ENCODE data around the gene RPL13A. TPM values are rescaled to one million over a fixed set of nuclear protein-coding genes. Genes with fewer than 3 reads are reported as not detected.

The RPL13A gene
- total RNA-seq, 1 experiment from 2014 or later, result 3,401 TPM

- no peak for DNase-seq (ENCODE audit: extremely low read depth, low read depth)
Measured at GRCh38 chr19:49538643-49539042, 51.2 kb downstream of the RPL13A start.

- no peak for DNase-seq (ENCODE audit: extremely low read depth, low read depth)
Measured at GRCh38 chr19:49539192-49539952, 52.0 kb downstream of the RPL13A start.

Small RNA genes within 50 kb of the gene (small RNA-seq; reads per million reads assigned to genes)
- gene COX6CP7 (0 to 0.02 reads per million in 2 experiments), gene MIR150 (0 reads per million in 2 experiments), gene SNORD32A (0 reads per million in 2 experiments), gene SNORD33 (0 reads per million in 2 experiments), gene SNORD34 (0 reads per million in 2 experiments), gene SNORD35A (0 reads per million in 2 experiments), gene SNORD35B (0 reads per million in 2 experiments)

Other genes with a start within 250 kb of the RPL13A start
- gene SLC6A16, start 162.4 kb upstream of the RPL13A start, total RNA-seq (2014; rRNA removed; shearing (Covaris generic)), result 0.30 and 0.43 TPM in 2 replicates
- gene CD37, start 152.2 kb upstream of the RPL13A start, total RNA-seq (2014; rRNA removed; shearing (Covaris generic)), result not detected in 2 replicates
- 13.7 and 13.8 TPM in 2 replicates for gene TEAD2, start 125.2 kb upstream of the RPL13A start, total RNA-seq (2014; rRNA removed; shearing (Covaris generic))
- gene DKKL1, start 123.7 kb upstream of the RPL13A start, total RNA-seq (2014; rRNA removed; shearing (Covaris generic)), result not detected in 2 replicates
- gene KASH5, start 99.4 kb upstream of the RPL13A start, total RNA-seq (2014; rRNA removed; shearing (Covaris generic)), result not detected in 2 replicates
- gene PTH2, start 64.2 kb upstream of the RPL13A start, total RNA-seq (2014; rRNA removed; shearing (Covaris generic)), result not detected in 2 replicates
- gene GFY, start 62.2 kb upstream of the RPL13A start, total RNA-seq (2014; rRNA removed; shearing (Covaris generic)), result not detected in 2 replicates
- 0.17 TPM in 1 of 2 replicates, not detected in the other for gene SLC17A7, start 46.1 kb upstream of the RPL13A start, total RNA-seq (2014; rRNA removed; shearing (Covaris generic))
- gene PIH1D1, start 35.8 kb upstream of the RPL13A start, total RNA-seq (2014; rRNA removed; shearing (Covaris generic)), result 48.5 and 69.4 TPM in 2 replicates
- 24.7 and 32.4 TPM in 2 replicates for gene ALDH16A1, start 34.4 kb upstream of the RPL13A start, total RNA-seq (2014; rRNA removed; shearing (Covaris generic))
- 0.12 and 0.35 TPM in 2 replicates for gene FLT3LG, start 13.4 kb upstream of the RPL13A start, total RNA-seq (2014; rRNA removed; shearing (Covaris generic))
- gene RPS11, start 8.8 kb downstream of the RPL13A start, total RNA-seq (2014; rRNA removed; shearing (Covaris generic)), result 2,280 and 2,727 TPM in 2 replicates
- 0.77 TPM in 1 of 2 replicates, not detected in the other for gene FCGRT, start 25.1 kb downstream of the RPL13A start, total RNA-seq (2014; rRNA removed; shearing (Covaris generic))
- 3.1 and 5.6 TPM in 2 replicates for gene RCN3, start 40.4 kb downstream of the RPL13A start, total RNA-seq (2014; rRNA removed; shearing (Covaris generic))
- gene NOSIP, start 92.9 kb downstream of the RPL13A start, total RNA-seq (2014; rRNA removed; shearing (Covaris generic)), result 21.8 and 31.8 TPM in 2 replicates
- gene PRRG2, start 93.7 kb downstream of the RPL13A start, total RNA-seq (2014; rRNA removed; shearing (Covaris generic)), result 0.14 TPM in 1 of 2 replicates, not detected in the other
- gene PRR12, start 103.6 kb downstream of the RPL13A start, total RNA-seq (2014; rRNA removed; shearing (Covaris generic)), result 2.1 and 3.0 TPM in 2 replicates
- gene RRAS, start 152.5 kb downstream of the RPL13A start, total RNA-seq (2014; rRNA removed; shearing (Covaris generic)), result 17.2 and 19.6 TPM in 2 replicates
- gene SCAF1, start 154.6 kb downstream of the RPL13A start, total RNA-seq (2014; rRNA removed; shearing (Covaris generic)), result 8.3 and 12.3 TPM in 2 replicates
- 36.5 and 38.0 TPM in 2 replicates for gene IRF3, start 178.2 kb downstream of the RPL13A start, total RNA-seq (2014; rRNA removed; shearing (Covaris generic))
- 16.4 and 17.5 TPM in 2 replicates for gene BCL2L12, start 178.3 kb downstream of the RPL13A start, total RNA-seq (2014; rRNA removed; shearing (Covaris generic))
- gene PRMT1, start 189.7 kb downstream of the RPL13A start, total RNA-seq (2014; rRNA removed; shearing (Covaris generic)), result 228 and 254 TPM in 2 replicates
- gene ADM5, start 202.0 kb downstream of the RPL13A start, total RNA-seq (2014; rRNA removed; shearing (Covaris generic)), result 3.1 and 3.2 TPM in 2 replicates
- 1.7 and 2.2 TPM in 2 replicates for gene CPT1C, start 203.5 kb downstream of the RPL13A start, total RNA-seq (2014; rRNA removed; shearing (Covaris generic))

Measured in NCI-H460 (cell line).